Endothelial cell of umbilical vein (primary cell): ENCODE data around the gene GLB1L2. TPM values are rescaled to one million over a fixed set of nuclear protein-coding genes. Genes with fewer than 3 reads are reported as not detected.

Experiments
- BruUV-seq: library from RNA; stranded (reverse); fragments of 400-500 nt; replicated peaks from 2 replicates; lab custom pipeline; 2021; lab: Mats Ljungman, UMichigan
- CTCF ChIA-PET: fragments of 300-600, 350-600 bp; sonication (Branson Sonifier 250); formaldehyde crosslinking; loops from one replicate; lab custom pipeline; 2021; ENCODE audit warnings: antibody characterized with exemption, inconsistent platforms; lab: Charles Lee
- POLR2A ChIA-PET: fragments of 300-600, 350-600 bp; sonication (Branson Sonifier 250); formaldehyde crosslinking; loops from one replicate; lab custom pipeline; 2021; ENCODE audit warnings: antibody characterized with exemption, inconsistent platforms; lab: Charles Lee
- DNase-seq: peaks from one replicate; pipeline ENCODE4 v3.0.0-alpha.2; 2011; ENCODE audit warnings: low read depth, low spot score
- FAIRE-seq: peaks from 2 replicates; lab custom pipeline; 2011; peaks lifted over from hg19 to GRCh38; lab: Jason Lieb, UNC
- H2AFZ ChIP-seq: 2 replicates; pipeline ENCODE4 v1.6.0; 2012; ENCODE audit warnings: low read depth, low read length, control low read depth, inconsistent platforms
- H3K27ac ChIP-seq: 2 replicates; pipeline ENCODE4 v1.5.1; 2011; ENCODE audit warnings: low read depth, mild to moderate bottlenecking, control low read depth, low read length, moderate library complexity; ENCODE audit not compliant: insufficient read depth
- H3K27me3 ChIP-seq, 2 experiments: 2 replicates each; pipeline versions ENCODE4 v1.6.0 to v1.6.1; 2011; ENCODE audit warnings: low read length in 2 of 2, mixed read lengths in 1 of 2; ENCODE audit not compliant: control insufficient read depth in 2 of 2, insufficient read depth in 2 of 2
- H3K36me3 ChIP-seq, 2 experiments: 2 replicates in 1 of 2; 3 replicates in 1 of 2; pipeline ENCODE4 v1.5.1; 2011; ENCODE audit warnings: low read length in 2 of 2, mild to moderate bottlenecking in 1 of 2, moderate library complexity in 1 of 2; ENCODE audit not compliant: control insufficient read depth in 2 of 2, insufficient read depth in 2 of 2; ENCODE audit errors: extremely low read depth in 1 of 2
- H3K4me1 ChIP-seq: 3 replicates; pipeline ENCODE4 v1.5.1; 2011; ENCODE audit warnings: mild to moderate bottlenecking, low read length; ENCODE audit not compliant: control insufficient read depth, insufficient read depth; ENCODE audit errors: extremely low read depth
- H3K4me2 ChIP-seq: 2 replicates; pipeline ENCODE4 v1.6.1; 2011; ENCODE audit warnings: low read length, control low read depth, mixed read lengths; ENCODE audit not compliant: insufficient read depth
- H3K4me3 ChIP-seq, 3 experiments: fragments of 200-600 bp in 1 of 3; sonication (generic), shearing (Covaris generic) in 1 of 3; replicated peaks in 1 of 3; 2 replicates each; pipeline ENCODE4 v1.5.1; 2011 to 2016; ENCODE audit warnings: control low read depth in 3 of 3, low read length in 3 of 3, mild to moderate bottlenecking in 2 of 3, inconsistent platforms in 1 of 3, low read depth in 1 of 3, moderate library complexity in 1 of 3; ENCODE audit not compliant: insufficient read depth in 1 of 3
- H3K79me2 ChIP-seq: 2 replicates; pipeline ENCODE4 v1.6.0; 2012; ENCODE audit warnings: low read length, inconsistent platforms; ENCODE audit not compliant: control insufficient read depth, insufficient read depth
- H3K9ac ChIP-seq: replicated peaks from 2 replicates; pipeline ENCODE3; 2011; ENCODE audit warnings: low read length, control low read depth; ENCODE audit not compliant: insufficient read depth; ENCODE audit errors: extremely low read depth
- H3K9me1 ChIP-seq: replicated peaks from 3 replicates; pipeline ENCODE4 v1.6.0; 2011; ENCODE audit warnings: mild to moderate bottlenecking, low read length; ENCODE audit not compliant: control insufficient read depth, insufficient read depth; ENCODE audit errors: extremely low read depth
- H3K9me3 ChIP-seq: replicated peaks from 2 replicates; pipeline ENCODE4 v1.5.1; 2012; ENCODE audit warnings: low read length, inconsistent platforms; ENCODE audit not compliant: control insufficient read depth, insufficient read depth
- H4K20me1 ChIP-seq: replicated peaks from 2 replicates; pipeline ENCODE3; 2011; ENCODE audit warnings: mild to moderate bottlenecking, low read length; ENCODE audit not compliant: control insufficient read depth, insufficient read depth; ENCODE audit errors: extremely low read depth
- FOS ChIP-seq: IDR thresholded peaks from 2 replicates; pipeline ENCODE4 v1.6.1; 2011; ENCODE audit warnings: mild to moderate bottlenecking, low read length, moderate library complexity, borderline replicate concordance; ENCODE audit not compliant: insufficient read depth
- GATA2 ChIP-seq: IDR thresholded peaks from 2 replicates; pipeline ENCODE4 v1.7.0; 2011; ENCODE audit warnings: low read depth, mild to moderate bottlenecking, moderate library complexity, mixed read lengths, low read length; ENCODE audit not compliant: insufficient read length, insufficient read depth
- POLR2A ChIP-seq: IDR thresholded peaks from 2 replicates; pipeline ENCODE4 v1.6.1; 2012; ENCODE audit warnings: low read depth, mild to moderate bottlenecking, control low read depth, low read length
- dilution Hi-C: fragments of 300-500 bp; cut with MboI; formaldehyde crosslinking; loops from one replicate; pipeline ENCODE4 v1.15.0; 2019; ENCODE audit warnings: low sequenced_read_pairs; ENCODE audit not compliant: extremely low pct_ligation_motif_present
- intact Hi-C: fragments of 100-400 bp; cut with micrococcal nuclease; formaldehyde crosslinking; loops from one replicate; pipeline ENCODE4 v1.10.0; 2022
- polyA plus RNA-seq, 4 experiments: library from polyadenylated mRNA; depleted of rRNA in 3 of 4; stranded (reverse) in 3 of 4; unstranded in 1 of 4; fragments of >200 nt; gene quantifications; 2 replicates each; pipeline versions ENCODE4 v1.2.1 to v1.2.3, GENCODE V29; 2011 to 2012; ENCODE audit warnings: missing spikeins in 1 of 4
- total RNA-seq: library from RNA; stranded (reverse); gene quantifications from 2 replicates; pipeline ENCODE4 v1.2.3, GENCODE V29; 2021
- TF ChIP-seq, protein P1 (sequence below), 2 donors: IDR thresholded peaks; 1 replicate in 1 of 2; 2 replicates in 1 of 2; pipeline ENCODE4 v1.5.1; 2011; ENCODE audit warnings: low read length in 2 of 2, mild to moderate bottlenecking in 2 of 2, moderate library complexity in 2 of 2, control low read depth in 1 of 2, inconsistent platforms in 1 of 2, low read depth in 1 of 2; ENCODE audit not compliant: insufficient read depth in 1 of 2; ENCODE audit errors: extremely low read depth in 1 of 2

The GLB1L2 gene
- total and polyA plus RNA-seq, 2 donors (not counting 3 experiments of a cell fraction or from before 2014, with no cell fraction given), result 0.55 to 0.59 TPM

DNA sequence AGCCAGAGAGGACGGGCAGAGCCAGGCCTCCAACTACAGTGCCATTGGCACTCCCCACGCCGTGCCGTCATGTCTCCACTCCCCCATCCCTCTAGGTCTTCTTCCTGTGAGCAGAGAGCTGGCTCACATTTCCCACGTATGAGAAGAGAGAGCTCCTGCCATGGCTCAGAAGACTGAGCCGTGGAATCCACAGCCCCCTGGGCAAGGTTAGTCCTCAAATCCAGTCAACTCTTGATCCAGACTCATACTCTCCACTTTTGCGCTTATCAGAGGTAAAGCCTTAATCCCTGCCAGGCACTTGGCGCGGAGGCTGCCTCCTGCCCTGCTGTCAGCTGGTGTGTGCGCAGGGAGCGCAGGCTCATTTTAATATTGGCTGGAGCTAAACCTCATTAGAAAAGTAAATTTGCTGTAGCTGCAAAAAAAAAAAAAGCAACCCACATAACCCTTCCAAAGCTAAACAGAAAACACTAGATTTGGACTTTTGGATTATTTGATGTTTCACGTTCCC is 75.6 kb downstream of the GLB1L2 start:
- Histone ChIP-seq H3K27ac (no peak overlapping the region), H3K9me3 (no peaks in the 10 kb centered on the region), H3K79me2 (no peaks in the 10 kb centered on the region), H3K4me3 (no peak overlapping the region), H3K4me1 (no peaks in the 10 kb centered on the region), H3K27me3 (peaks cover 11 to 13% of the 10 kb centered on the region in 2 experiments), H2AFZ (no peak overlapping the region), H4K20me1 (no peaks in the 10 kb centered on the region), H3K36me3 (no peaks in the 10 kb centered on the region), H3K9ac (no peak overlapping the region), H3K4me2 (no peak overlapping the region), H3K9me1 (no peaks in the 10 kb centered on the region)
- CTCF ChIA-PET, result no interaction called here
- no peak for TF ChIP-seq GATA2
- TF ChIP-seq POLR2A, result no peak
- TF ChIP-seq, protein P1, sequence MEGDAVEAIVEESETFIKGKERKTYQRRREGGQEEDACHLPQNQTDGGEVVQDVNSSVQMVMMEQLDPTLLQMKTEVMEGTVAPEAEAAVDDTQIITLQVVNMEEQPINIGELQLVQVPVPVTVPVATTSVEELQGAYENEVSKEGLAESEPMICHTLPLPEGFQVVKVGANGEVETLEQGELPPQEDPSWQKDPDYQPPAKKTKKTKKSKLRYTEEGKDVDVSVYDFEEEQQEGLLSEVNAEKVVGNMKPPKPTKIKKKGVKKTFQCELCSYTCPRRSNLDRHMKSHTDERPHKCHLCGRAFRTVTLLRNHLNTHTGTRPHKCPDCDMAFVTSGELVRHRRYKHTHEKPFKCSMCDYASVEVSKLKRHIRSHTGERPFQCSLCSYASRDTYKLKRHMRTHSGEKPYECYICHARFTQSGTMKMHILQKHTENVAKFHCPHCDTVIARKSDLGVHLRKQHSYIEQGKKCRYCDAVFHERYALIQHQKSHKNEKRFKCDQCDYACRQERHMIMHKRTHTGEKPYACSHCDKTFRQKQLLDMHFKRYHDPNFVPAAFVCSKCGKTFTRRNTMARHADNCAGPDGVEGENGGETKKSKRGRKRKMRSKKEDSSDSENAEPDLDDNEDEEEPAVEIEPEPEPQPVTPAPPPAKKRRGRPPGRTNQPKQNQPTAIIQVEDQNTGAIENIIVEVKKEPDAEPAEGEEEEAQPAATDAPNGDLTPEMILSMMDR (IDR thresholded peaks at IDR 0.05; ENCODE audit: extremely low read depth in 1 of 2, insufficient read depth in 1 of 2, low read depth in 1 of 2, low read length in 2 of 2), result no peak
- no peak for DNase-seq
- FAIRE-seq, result no peak
- dilution Hi-C loops, result no loop called here
- intact Hi-C loops, result no loop called here
- no TSS peak for BruUV-seq
- POLR2A ChIA-PET, result no interaction called here

DNA sequence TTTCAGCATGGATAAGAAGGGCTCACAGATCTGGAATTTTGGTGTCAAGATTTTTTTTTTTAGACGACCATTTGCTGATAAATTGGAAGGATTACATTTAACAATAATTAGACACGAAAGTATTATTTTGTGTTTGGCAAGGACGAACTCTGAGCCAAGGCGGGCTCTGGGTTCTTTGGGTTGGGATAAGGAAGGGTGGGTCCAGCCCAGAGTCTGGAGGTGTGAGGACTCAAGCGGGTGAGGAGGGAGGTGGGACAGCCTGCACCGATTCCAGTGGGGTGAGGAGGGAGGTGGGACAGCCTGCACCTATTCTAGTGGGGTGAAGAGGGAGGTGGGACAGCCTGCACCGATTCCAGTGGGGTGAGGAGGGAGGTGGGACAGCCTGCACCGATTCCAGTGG is 76.1 kb downstream of the GLB1L2 start:
- Histone ChIP-seq H3K27ac (no peak overlapping the region), H3K4me3 (no peak overlapping the region), H3K79me2 (no peaks in the 10 kb centered on the region), H3K9me3 (no peaks in the 10 kb centered on the region), H2AFZ (no peak overlapping the region), H3K36me3 (no peaks in the 10 kb centered on the region), H3K4me2 (no peak overlapping the region), H3K27me3 (peaks cover 14 to 18% of the 10 kb centered on the region in 2 experiments), H3K4me1 (no peaks in the 10 kb centered on the region), H3K9me1 (no peaks in the 10 kb centered on the region), H3K9ac (no peak overlapping the region), H4K20me1 (no peaks in the 10 kb centered on the region)
- intact Hi-C loops (no loop called here), dilution Hi-C loops (no loop called here)
- FAIRE-seq, result no peak
- DNase-seq, result no peak
- CTCF ChIA-PET, result no interaction called here
- BruUV-seq, result no TSS peak
- TF ChIP-seq FOS, result no peak
- POLR2A ChIA-PET, result no interaction called here
